Activated CD4-positive, alpha-beta memory T cell treated with anti-CD3 and anti-CD28 coated beads, Interleukin-2, amount 10 ng/mL, durations not matched to agents 7 days and 5 days (primary cell): ENCODE data around the gene ENDOD1. TPM values are rescaled to one million over a fixed set of nuclear protein-coding genes. Genes with fewer than 3 reads are reported as not detected.

Experiments used
- CTCF ChIA-PET: fragments of 350-600 bp; sonication (Branson Sonifier 250); formaldehyde crosslinking; loops from one replicate; lab custom pipeline; 2021; ENCODE audit warnings: antibody characterized with exemption, inconsistent platforms; lab: Charles Lee
- POLR2A ChIA-PET: fragments of 350-600 bp; sonication (Branson Sonifier 250); formaldehyde crosslinking; loops from one replicate; lab custom pipeline; 2021; ENCODE audit warnings: antibody characterized with exemption; lab: Charles Lee
- DNase-seq: peaks from one replicate; pipeline ENCODE4 v3.0.0-alpha.2; 2020
- H3K27ac Mint-ChIP-seq: one replicate; pipeline ENCODE4 v1.8.0; 2021; ENCODE audit warnings: mild to moderate bottlenecking, mixed read lengths
- H3K27me3 Mint-ChIP-seq: one replicate; pipeline ENCODE4 v1.8.0; 2021; ENCODE audit warnings: mixed read lengths
- H3K36me3 Mint-ChIP-seq: one replicate; pipeline ENCODE4 v1.8.0; 2021; ENCODE audit warnings: low read depth, mixed read lengths
- H3K4me1 Mint-ChIP-seq: one replicate; pipeline ENCODE4 v1.8.0; 2021; ENCODE audit warnings: mixed read lengths
- H3K4me3 Mint-ChIP-seq: one replicate; pipeline ENCODE4 v1.8.0; 2021; ENCODE audit warnings: mild to moderate bottlenecking, mixed read lengths
- H3K9me3 Mint-ChIP-seq: one replicate; pipeline ENCODE4 v1.8.0; 2021; ENCODE audit warnings: mixed read lengths
- total RNA-seq, 2 experiments: library from RNA; stranded (reverse); gene quantifications; one replicate each; pipeline ENCODE4 v1.2.3, GENCODE V29; 2021

The ENDOD1 gene
- total RNA-seq, 2 experiments from 2014 or later, result 20.6 to 22.2 TPM

DNA sequence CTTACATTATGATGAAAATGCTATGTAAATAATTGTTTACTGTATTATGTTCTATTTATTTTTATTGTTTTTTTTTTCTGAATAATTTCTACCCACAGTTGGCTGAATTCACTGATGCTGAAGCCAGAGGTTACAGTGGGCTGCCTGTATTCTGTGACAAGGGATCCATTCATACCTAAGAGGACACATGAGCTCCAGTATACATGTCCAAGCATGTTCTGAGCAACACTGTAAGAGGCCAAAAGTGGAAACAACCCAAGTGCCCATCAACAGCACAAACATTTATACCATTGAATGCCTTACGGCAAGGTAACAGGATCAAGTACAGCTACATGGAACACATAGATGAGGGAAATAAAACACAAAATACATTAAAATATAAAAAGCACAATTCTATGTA is 24.3 kb upstream of the ENDOD1 start:
- Mint-ChIP-seq H3K4me3 (no peak overlapping the region), H3K4me1 (peaks cover 17% of the 10 kb centered on the region), H3K36me3 (peaks cover 8% of the 10 kb centered on the region), H3K27me3 (peaks cover 11% of the 10 kb centered on the region), H3K27ac (no peak overlapping the region), H3K9me3 (no peaks in the 10 kb centered on the region)
- ChIA-PET POLR2A (interaction anchor here (0.6 to 11.4 kb wide), 2 partner anchors 26 to 73 kb away, joined by 3 to 253 read pairs; partner anchors contain the start of gene ENDOD1), CTCF (interaction anchor here (9.3 kb wide), 1 partner anchor 26 kb away, joined by 167 read pairs; the partner anchor contains the start of gene ENDOD1)
- DNase-seq, result no peak

DNA sequence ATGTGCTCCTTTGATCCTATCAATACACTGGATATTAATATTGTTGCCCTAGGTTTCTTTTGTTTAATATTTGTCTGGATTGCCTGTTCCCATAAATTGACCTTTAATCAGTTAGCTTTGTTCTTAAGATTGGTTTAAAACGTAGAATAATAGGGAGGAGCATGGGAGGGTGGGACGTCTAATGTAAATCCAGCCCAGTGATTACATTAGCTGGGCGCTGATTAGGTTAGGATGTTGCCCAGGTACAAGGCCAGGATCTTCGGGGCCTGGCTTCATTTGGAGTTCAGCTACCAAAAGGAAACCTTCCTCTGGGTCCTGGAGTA is 23.0 kb upstream of the ENDOD1 start, which contains the start of gene SRSF8:
SRSF8 (plus strand) TSS at position 204 of the 323 bp plus-strand sequence. CDS start 308 bp downstream, outside the sequence.
- H3K27ac Mint-ChIP-seq, result peak within 1 kb of the TSS; percentile 94
- no peak for DNase-seq
- H3K4me3 Mint-ChIP-seq, result peak within 1 kb of the TSS; percentile 92
- ChIA-PET POLR2A (interaction anchor here (0.7 to 11.4 kb wide), 23 partner anchors 9 to 1326 kb away, joined by 3 to 253 read pairs (median 7); partner anchors contain the start of genes ANKRD49, C11orf54, CCDC82 and CEP57), CTCF (interaction anchor here (0.6 to 9.3 kb wide), 24 partner anchors 9 to 1276 kb away, joined by 3 to 167 read pairs (median 7); partner anchors contain the start of genes CEP57, CWC15, ENDOD1 and FAM76B)
- H3K27me3 Mint-ChIP-seq, result peaks cover 6% of the 10 kb centered on the region
- no peaks in the 10 kb centered on the region for H3K9me3 Mint-ChIP-seq
- H3K4me1 Mint-ChIP-seq, result peaks cover 25% of the 10 kb centered on the region
- peaks cover 14% of the 10 kb centered on the region for H3K36me3 Mint-ChIP-seq

DNA sequence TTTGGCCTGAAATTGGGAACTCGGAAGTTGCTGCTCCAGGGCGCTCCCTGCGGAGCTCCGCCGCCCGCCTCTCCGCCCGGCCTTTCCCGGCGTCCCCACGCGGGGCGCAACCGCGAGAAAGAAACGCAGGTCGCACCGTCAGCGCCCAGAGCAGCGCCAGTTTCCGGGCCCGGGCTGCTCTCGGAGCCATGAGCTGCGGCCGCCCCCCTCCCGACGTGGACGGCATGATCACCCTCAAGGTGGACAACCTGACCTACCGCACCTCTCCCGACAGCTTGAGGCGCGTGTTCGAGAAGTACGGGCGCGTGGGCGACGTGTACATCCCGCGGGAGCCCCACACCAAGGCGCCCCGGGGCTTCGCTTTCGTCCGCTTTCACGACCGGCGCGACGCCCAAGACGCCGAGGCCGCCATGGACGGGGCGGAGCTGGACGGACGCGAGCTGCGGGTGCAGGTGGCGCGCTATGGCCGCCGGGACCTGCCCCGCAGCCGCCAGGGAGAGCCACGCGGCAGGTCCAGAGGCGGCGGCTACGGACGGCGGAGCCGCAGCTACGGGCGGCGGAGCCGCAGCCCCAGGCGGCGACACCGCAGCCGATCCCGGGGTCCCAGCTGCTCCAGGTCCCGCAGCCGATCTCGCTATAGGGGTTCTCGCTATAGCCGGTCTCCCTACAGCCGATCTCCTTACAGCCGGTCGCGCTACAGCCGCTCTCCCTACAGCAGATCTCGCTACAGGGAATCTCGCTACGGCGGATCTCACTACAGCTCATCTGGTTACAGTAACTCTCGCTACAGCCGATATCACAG is 22.4 kb upstream of the ENDOD1 start:
- ChIA-PET POLR2A (interaction anchor here (0.5 to 11.4 kb wide), 42 partner anchors 9 to 1326 kb away, joined by 3 to 253 read pairs (median 4); partner anchors contain the start of genes ANKRD49, C11orf54, CCDC82 and CEP57), CTCF (interaction anchor here (0.6 to 9.3 kb wide), 27 partner anchors 9 to 1275 kb away, joined by 3 to 167 read pairs (median 5); partner anchors contain the start of genes CEP57, CWC15, ENDOD1 and FAM76B)
- H3K4me3 Mint-ChIP-seq, result peak overlapping the region; percentile 92
- no peaks in the 10 kb centered on the region for H3K9me3 Mint-ChIP-seq
- H3K27me3 Mint-ChIP-seq, result peaks cover under 1% of the 10 kb centered on the region
- H3K27ac Mint-ChIP-seq, result peak overlapping the region; percentile 94
- peaks cover 14% of the 10 kb centered on the region for H3K36me3 Mint-ChIP-seq
- DNase-seq, result peak; percentile 76
- H3K4me1 Mint-ChIP-seq, result peaks cover 25% of the 10 kb centered on the region

DNA sequence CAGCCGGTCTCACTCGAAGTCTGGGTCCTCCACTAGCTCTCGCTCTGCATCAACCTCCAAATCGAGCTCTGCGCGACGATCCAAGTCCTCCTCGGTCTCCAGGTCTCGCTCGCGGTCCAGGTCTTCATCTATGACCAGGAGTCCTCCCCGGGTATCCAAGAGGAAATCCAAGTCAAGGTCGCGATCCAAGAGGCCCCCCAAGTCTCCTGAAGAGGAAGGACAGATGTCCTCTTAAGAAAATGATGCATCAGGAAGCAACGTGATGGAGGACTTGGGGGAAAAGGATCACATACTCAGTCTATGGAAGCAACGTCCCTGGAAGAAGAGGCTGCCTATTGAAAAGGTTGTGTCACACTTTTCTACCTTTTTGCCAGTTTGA is 21.8 kb upstream of the ENDOD1 start:
- ChIA-PET POLR2A (interaction anchor here (0.7 to 11.4 kb wide), 33 partner anchors 9 to 1327 kb away, joined by 3 to 253 read pairs (median 5); partner anchors contain the start of genes ANKRD49, C11orf54, CCDC82 and CEP57), CTCF (interaction anchor here (0.9 to 9.3 kb wide), 21 partner anchors 9 to 724 kb away, joined by 3 to 167 read pairs (median 7); partner anchors contain the start of genes CEP57, CWC15, ENDOD1 and FAM76B)
- peak overlapping the region; percentile 94 for H3K27ac Mint-ChIP-seq
- peaks cover 25% of the 10 kb centered on the region for H3K4me1 Mint-ChIP-seq
- no peak for DNase-seq
- peaks cover 14% of the 10 kb centered on the region for H3K36me3 Mint-ChIP-seq
- H3K27me3 Mint-ChIP-seq, result no peaks in the 10 kb centered on the region
- H3K9me3 Mint-ChIP-seq, result no peaks in the 10 kb centered on the region
- H3K4me3 Mint-ChIP-seq, result peak overlapping the region; percentile 92

DNA sequence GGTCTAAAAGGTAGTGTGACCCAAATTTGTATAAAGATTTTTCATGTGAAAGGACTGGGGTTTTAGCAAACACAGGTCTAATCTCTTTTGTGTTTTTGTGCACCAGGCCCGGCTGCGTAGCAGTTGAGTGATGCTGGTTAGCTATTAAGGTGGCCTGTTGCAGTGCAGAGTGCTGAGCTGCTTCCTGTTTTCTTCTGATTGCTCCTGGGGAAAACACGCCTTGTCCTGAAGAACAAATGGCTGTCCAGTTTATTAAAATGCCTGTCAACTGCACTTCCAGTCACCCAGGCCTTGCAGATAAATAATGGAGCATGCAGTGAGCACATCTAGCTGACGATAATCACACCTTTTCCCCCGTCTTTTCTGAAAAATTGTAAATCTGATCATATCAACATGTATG is 21.1 kb upstream of the ENDOD1 start:
- POLR2A ChIA-PET, result interaction anchor here (1.0 to 11.4 kb wide), 24 partner anchors 9 to 1321 kb away, joined by 3 to 253 read pairs (median 8); partner anchors contain the start of genes CCDC82, CEP57, CWC15 and ENDOD1
- H3K36me3 Mint-ChIP-seq, result peaks cover 14% of the 10 kb centered on the region
- DNase-seq, result peak; percentile 83
- peak overlapping the region; percentile 92 for H3K4me3 Mint-ChIP-seq
- no peaks in the 10 kb centered on the region for H3K9me3 Mint-ChIP-seq
- CTCF ChIA-PET, result interaction anchor here (0.6 to 9.3 kb wide), 13 partner anchors 12 to 723 kb away, joined by 3 to 167 read pairs (median 14); partner anchors contain the start of genes CEP57, CWC15, ENDOD1 and FAM76B
- H3K27me3 Mint-ChIP-seq, result no peaks in the 10 kb centered on the region
- H3K27ac Mint-ChIP-seq, result peak overlapping the region; percentile 94
- H3K4me1 Mint-ChIP-seq, result peaks cover 25% of the 10 kb centered on the region

DNA sequence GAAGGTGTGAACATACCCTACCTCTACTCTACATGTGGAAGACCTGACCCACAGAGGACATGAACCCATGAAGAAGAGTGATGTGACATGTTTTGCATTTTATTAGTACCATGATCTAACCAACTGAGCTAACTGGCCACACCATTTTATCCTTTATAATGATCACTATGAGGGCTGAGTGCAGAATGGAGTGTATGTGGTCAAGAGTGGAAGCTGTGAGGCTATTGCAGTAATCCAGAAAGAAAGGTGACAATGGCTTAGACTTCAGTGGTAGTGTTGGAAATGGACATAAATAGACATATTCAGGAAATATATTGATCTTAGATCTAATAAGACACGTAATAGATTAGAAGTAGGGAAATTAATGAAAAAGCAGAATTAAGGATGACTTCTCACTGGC is 19.2 kb upstream of the ENDOD1 start:
- Mint-ChIP-seq H3K27me3 (no peaks in the 10 kb centered on the region), H3K4me3 (no peak overlapping the region), H3K27ac (no peak overlapping the region), H3K4me1 (peaks cover 25% of the 10 kb centered on the region), H3K9me3 (no peaks in the 10 kb centered on the region), H3K36me3 (peaks cover 14% of the 10 kb centered on the region)
- ChIA-PET POLR2A (interaction anchor here (1.0 to 11.4 kb wide), 5 partner anchors 10 to 720 kb away, joined by 3 to 253 read pairs (median 83); partner anchors contain the start of genes CEP57, ENDOD1 and FAM76B), CTCF (interaction anchor here (0.6 to 9.3 kb wide), 10 partner anchors 10 to 635 kb away, joined by 3 to 167 read pairs (median 4); partner anchors contain the start of genes CWC15, ENDOD1 and KDM4D)
- no peak for DNase-seq

DNA sequence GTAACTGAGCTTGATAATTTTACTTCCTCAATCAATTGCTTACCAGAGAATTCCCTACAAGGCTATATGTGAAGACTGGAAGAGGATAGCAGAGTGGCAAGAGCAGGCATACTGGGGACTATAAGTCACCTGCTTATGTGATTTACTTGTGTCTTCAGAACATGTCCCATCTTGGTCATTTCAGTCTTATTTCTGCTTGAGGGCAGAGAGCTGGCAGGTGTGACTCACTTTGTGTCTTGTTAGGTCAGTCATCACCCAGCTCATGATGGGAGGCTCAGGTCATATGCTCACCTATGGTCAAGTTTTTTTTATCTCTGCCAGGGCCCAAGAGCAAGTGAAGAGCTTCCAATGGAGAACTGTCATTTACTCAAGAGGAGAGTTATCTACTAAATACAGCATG is 16.7 kb upstream of the ENDOD1 start:
- H3K4me3 Mint-ChIP-seq, result no peak overlapping the region
- POLR2A ChIA-PET, result interaction anchor here (1.0 to 11.4 kb wide), 3 partner anchors 12 to 718 kb away, joined by 3 to 253 read pairs (median 5); partner anchors contain the start of genes CEP57 and ENDOD1
- H3K4me1 Mint-ChIP-seq, result peaks cover 24% of the 10 kb centered on the region
- no peak overlapping the region for H3K27ac Mint-ChIP-seq
- DNase-seq, result no peak
- H3K9me3 Mint-ChIP-seq, result no peaks in the 10 kb centered on the region
- H3K27me3 Mint-ChIP-seq, result no peaks in the 10 kb centered on the region
- H3K36me3 Mint-ChIP-seq, result peaks cover 11% of the 10 kb centered on the region
- CTCF ChIA-PET, result interaction anchor here (0.6 to 9.3 kb wide), 6 partner anchors 9 to 1149 kb away, joined by 3 to 167 read pairs (median 4); partner anchors contain the start of gene ENDOD1

DNA sequence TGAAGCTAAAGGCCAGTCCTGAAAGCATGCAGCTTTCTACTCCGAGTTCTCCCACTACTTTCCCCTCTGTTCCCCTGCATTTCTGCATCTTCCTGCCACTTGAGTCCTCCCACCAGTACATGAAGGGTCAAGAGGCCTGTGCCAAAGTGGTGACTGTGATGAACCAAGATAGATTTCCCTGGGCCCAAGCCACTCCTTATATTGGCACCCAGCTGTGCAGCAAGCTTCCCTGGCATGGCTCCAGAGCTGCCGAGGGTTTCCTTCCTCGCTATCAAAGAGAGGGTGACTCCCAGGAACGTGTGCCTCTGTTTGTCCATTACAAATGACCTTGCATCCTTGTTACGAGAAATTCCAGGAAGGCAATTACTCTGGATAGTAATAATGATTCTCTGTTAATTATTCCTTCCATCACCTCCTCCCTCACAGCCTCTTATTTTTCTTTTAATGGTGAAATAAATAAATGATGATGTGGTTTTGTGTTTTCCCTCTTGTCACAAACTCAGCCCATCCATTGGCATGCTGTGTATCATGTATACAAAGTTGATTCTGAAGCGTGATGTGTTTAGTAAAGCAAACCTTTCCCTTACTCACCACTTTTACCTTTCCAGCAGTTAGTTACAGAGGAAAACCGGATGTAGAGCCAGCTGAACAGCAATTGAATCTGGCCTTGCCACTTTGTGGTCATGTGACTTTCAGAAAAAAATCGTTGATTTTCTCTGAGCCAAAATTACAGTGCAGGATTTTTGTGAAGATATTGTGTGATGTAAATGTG is 14.7 kb upstream of the ENDOD1 start:
- no peak for DNase-seq
- Mint-ChIP-seq H3K27ac (no peak overlapping the region), H3K4me1 (peaks cover 13% of the 10 kb centered on the region), H3K27me3 (no peaks in the 10 kb centered on the region), H3K36me3 (peaks cover 6% of the 10 kb centered on the region), H3K9me3 (no peaks in the 10 kb centered on the region), H3K4me3 (no peak overlapping the region)
- ChIA-PET POLR2A (interaction anchor here (1.5 to 11.4 kb wide), 3 partner anchors 8 to 16 kb away, joined by 3 to 253 read pairs (median 10); partner anchors contain the start of genes ENDOD1 and SRSF8), CTCF (no interaction called here)

DNA sequence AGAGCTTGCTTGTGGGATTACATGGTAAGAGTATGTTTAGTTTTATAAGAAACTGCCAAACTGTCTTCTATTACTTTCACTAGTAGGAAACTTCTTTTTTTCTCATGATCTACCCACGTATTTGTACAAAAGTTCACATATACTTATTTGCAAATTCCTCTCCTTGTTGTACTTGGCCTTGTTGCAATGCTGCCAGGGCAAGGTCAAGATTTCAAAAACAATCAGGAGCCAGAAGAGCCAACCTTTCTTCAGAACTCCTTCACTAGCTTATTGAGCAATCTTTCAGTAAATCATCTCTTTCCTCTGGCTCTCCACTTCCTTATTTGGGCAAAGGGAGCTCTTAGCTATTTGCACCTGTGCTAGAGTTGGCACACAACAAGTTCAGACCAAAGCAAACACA is 13.2 kb upstream of the ENDOD1 start:
- H3K4me3 Mint-ChIP-seq, result no peak overlapping the region
- POLR2A ChIA-PET, result interaction anchor here (1.5 to 11.4 kb wide), 2 partner anchors 10 to 14 kb away, joined by 3 to 253 read pairs; partner anchors contain the start of genes ENDOD1 and SRSF8

DNA sequence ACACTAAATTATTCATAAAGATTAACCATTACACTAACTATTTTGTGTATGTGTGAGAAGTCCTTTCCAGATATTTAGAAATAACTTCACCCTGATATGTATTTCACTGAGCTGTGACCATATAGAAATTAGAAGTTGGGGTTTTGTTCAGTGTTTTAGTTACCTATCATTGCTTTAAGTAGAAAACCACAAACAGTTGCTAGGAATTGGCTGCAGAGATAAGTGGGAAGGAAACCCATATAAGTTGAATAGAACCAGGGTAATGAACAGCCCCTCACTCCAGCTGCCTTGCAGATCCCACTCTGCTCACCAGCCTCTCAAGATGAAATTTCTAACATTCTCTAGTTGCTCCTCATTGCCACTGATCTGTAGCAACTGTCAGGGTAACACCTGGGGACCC is 12.7 kb upstream of the ENDOD1 start:
- Mint-ChIP-seq H3K4me1 (peaks cover 4% of the 10 kb centered on the region), H3K27ac (no peak overlapping the region), H3K27me3 (no peaks in the 10 kb centered on the region), H3K4me3 (no peak overlapping the region), H3K9me3 (no peaks in the 10 kb centered on the region), H3K36me3 (no peaks in the 10 kb centered on the region)
- CTCF ChIA-PET, result interaction anchor here (1.3 to 3.2 kb wide), 2 partner anchors 10 to 13 kb away, joined by 4 to 14 read pairs; partner anchors contain the start of genes ENDOD1 and SRSF8
- no peak for DNase-seq
- POLR2A ChIA-PET, result interaction anchor here (0.8 to 1.3 kb wide), 2 partner anchors 9 to 12 kb away, joined by 3 read pairs; no protein-coding TSS in a partner anchor

More for the DNA sequence above, 13.2 kb upstream of the ENDOD1 start:
- Mint-ChIP-seq H3K36me3 (no peaks in the 10 kb centered on the region), H3K9me3 (no peaks in the 10 kb centered on the region), H3K27ac (no peak overlapping the region), H3K27me3 (no peaks in the 10 kb centered on the region), H3K4me1 (peaks cover 6% of the 10 kb centered on the region)
- CTCF ChIA-PET, result interaction anchor here (1.3 to 3.2 kb wide), 2 partner anchors 9 to 13 kb away, joined by 4 to 14 read pairs; partner anchors contain the start of genes ENDOD1 and SRSF8
- no peak for DNase-seq

DNA sequence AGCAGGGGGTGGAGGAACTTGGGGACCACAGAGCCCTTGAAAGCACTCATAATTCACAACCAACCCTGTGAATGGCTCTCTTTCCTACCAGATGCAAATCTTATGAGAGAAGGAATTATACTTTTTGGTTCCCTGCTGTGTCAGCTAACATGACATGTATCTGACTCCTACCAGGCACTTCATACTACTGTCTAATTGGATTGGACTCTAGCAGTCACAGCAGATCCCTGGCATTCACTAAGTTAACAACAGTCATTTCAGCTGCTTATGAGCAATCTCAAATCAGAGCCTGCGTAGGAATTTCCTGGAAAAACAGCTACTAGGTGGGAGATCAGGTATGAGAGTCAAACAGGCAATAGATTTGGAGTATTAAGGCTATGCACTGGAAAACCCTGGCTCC is 11.1 kb upstream of the ENDOD1 start:
- Mint-ChIP-seq H3K4me3 (no peak overlapping the region), H3K27me3 (no peaks in the 10 kb centered on the region), H3K9me3 (no peaks in the 10 kb centered on the region), H3K4me1 (peaks cover 4% of the 10 kb centered on the region), H3K36me3 (no peaks in the 10 kb centered on the region), H3K27ac (no peak overlapping the region)
- ChIA-PET POLR2A (interaction anchor here (1.0 to 3.9 kb wide), 3 partner anchors 10 to 12 kb away, joined by 3 to 25 read pairs (median 3); partner anchors contain the start of genes ENDOD1 and SRSF8), CTCF (interaction anchor here (1.4 to 3.2 kb wide), 2 partner anchors 11 to 17 kb away, joined by 3 to 14 read pairs; partner anchors contain the start of gene ENDOD1)
- DNase-seq, result no peak
